Measurements from ENCODE around the gene COQ9.
"Not testable (repeated sequence)": the region's sequence is repeated elsewhere in the genome, so short reads cannot be mapped to it uniquely, and the experiment has no call there.

The COQ9 gene, protein sequence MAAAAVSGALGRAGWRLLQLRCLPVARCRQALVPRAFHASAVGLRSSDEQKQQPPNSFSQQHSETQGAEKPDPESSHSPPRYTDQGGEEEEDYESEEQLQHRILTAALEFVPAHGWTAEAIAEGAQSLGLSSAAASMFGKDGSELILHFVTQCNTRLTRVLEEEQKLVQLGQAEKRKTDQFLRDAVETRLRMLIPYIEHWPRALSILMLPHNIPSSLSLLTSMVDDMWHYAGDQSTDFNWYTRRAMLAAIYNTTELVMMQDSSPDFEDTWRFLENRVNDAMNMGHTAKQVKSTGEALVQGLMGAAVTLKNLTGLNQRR

GRCh38 chr16:57447186-57447962, at the start of gene COQ9, which contains the start of gene CIAPIN1:
Gene COQ9 (plus strand): TSS chr16:57447479. CDS start chr16:57447506, 27 bp downstream.
Gene CIAPIN1 (minus strand): TSS chr16:57447385. CDS start chr16:57440928, 6,457 bp downstream.
- DNase-seq (ENCODE audit: low read depth) = peak; percentile 80

DNA sequence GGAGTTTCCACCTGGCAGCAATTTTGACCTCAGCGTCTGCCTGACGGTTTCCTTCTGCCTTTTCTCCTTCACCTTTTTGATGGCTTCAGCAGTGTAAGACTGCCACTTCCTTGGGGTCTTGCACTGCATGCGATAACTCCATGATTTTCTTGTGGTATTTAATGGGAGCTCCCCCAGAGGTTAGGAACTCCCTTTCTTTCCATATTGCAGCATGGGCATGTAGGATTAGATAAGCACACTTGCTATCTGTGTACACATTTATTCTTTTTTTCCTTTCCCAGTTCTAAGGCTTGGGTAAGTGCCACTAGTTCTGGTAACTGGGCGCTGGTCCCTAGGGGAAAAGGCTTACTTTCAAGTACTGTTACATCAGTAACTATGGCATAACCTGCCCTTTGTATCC, 49.8 kb upstream of the COQ9 start:
- DNase-seq (ENCODE audit: low read depth) = not testable (repeated sequence)

GRCh38 chr16:57401943-57402640, 45.2 kb upstream of the COQ9 start:
- DNase-seq (ENCODE audit: low read depth) = no peak

DNA sequence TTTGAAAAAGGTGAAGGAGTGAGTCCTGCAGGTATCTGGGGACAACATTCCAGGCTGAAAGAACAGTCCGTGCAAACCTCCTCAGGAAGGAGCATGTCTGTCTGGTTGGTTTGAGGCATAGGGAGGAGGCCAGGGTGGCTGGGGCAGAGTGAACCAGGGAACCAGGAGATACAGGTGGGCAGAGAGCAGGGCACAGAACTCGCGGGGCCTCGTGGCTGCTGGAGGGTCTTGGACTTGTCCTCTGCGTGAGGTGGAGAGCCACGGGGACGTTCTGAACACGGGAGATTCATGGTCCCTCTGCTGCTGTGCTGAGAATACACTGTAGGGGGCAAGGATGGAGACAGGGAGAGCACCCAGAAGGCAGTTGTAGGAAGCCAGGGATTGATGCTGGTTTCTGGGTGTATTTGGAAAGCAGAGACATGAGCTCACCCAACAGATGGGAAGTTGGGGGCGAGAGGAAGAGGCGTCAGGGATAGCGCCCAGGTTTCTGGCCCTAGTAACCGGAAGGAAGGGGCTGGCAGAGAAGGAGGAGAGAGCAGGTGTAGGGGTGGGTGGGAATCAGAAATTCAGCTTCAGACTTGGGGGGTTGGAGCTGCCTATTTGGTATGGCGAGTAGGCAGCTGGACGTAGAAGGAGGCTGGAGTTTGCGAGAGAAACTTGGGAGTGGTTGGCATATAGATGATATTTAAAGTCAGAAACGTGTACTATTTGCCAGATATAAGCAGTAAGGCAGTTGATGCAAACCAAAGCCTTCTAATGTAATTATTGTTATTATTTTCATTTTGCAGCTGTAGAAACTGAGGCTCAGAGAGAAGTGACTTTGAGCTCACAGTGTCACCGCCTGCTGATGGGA, 43.1 kb upstream of the COQ9 start, which contains the start of gene CCL17:
Gene CCL17, plus strand, starts transcription at position 803 of the 853 bp plus-strand sequence. CDS start 9,166 bp downstream, outside the sequence.
- DNase-seq (ENCODE audit: low read depth) = no peak

DNA sequence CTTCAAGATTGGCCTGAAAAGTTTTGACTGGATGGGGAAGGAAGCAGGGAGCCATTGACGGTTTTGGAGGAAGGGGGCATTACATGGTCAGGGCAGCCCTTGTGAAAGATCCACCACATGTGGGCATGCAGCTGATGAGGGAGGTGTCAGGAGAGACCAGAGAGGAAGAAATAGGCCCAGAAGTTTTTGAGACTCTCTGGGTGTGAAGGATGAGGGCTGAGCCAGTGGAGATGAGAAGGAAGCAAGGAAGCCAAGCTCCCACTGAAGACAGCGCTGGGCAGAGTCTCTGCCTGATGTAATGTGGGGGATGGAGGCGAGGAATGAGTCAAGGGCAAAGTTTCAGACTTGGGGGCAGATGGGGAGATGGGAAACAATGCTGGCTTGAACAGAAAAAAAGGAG, 42.2 kb upstream of the COQ9 start:
- DNase-seq (ENCODE audit: low read depth) = no peak

DNA sequence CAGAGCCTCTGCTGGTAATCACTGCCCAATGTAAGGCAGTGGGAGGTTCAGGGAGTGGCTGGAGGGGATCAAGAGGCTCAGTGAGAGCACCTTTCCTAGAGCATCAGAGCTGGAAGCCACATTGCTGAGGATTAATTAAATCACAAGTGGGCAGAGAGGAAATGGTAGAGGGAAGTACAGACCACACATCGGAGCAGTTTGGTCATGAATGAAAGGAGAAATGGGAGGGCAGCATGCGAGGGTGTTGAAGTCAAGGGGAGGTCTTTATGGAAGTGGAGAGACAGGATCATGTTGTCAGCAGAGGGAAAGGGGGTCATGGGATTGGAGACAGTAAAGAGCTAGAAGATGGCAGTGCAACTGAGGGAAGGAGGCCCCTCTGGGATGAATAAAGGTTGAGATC, 40.4 kb upstream of the COQ9 start:
- DNase-seq (ENCODE audit: low read depth) = no peak

DNA sequence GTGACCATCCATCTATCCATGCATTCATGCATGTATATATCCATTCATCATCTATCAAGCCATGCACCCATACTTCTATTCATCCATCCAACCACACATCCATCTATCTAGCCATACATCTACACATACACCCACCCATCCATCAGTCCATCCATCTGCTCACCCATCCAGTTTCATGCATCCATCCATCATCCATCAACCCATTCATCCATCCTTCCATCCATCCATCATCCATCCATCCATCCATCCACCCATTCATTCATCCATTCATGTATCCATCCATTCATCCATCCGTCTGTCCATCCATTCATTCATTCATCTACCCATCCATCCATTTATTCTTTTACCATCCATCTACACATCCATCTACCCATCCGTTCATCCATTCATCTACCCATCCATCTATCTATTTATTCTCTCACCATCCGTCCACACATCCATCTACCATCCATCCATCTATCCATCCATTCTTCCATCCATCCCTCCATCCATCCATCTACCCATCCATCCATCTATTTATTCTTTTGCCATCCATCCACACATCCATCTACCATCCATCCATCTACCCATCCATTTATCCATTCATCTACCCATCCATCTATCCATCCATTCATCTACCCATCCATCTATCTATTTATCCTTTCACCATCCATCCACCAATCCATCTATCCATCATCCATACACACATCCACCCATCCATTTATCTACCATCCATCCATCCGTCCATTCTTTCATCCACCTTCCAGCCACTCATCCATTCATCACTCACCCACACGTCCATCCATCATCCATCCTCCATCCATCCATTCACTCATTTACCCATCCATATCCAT, 39.5 kb upstream of the COQ9 start:
- DNase-seq (ENCODE audit: low read depth) = no peak

DNA sequence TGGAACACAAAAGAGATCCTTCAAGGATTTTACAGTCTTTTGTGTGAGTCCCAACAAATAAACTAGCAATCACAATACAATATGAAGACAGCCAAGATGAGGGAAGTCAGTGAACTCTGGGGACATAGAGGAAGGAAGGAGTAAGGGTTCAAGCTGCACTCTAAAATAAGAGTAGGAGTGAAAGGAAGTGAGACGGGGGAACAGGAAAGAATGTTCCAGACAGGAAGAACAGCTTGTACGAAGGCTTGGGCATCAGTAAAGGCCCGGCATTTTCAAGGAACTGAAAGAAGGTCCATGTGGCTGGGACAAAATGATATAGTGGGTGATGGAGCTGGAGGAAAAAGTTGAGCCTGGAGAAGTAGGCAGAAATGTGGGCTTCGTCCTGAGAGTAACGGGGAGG, 38.2 kb upstream of the COQ9 start:
- DNase-seq (ENCODE audit: low read depth) = no peak

DNA sequence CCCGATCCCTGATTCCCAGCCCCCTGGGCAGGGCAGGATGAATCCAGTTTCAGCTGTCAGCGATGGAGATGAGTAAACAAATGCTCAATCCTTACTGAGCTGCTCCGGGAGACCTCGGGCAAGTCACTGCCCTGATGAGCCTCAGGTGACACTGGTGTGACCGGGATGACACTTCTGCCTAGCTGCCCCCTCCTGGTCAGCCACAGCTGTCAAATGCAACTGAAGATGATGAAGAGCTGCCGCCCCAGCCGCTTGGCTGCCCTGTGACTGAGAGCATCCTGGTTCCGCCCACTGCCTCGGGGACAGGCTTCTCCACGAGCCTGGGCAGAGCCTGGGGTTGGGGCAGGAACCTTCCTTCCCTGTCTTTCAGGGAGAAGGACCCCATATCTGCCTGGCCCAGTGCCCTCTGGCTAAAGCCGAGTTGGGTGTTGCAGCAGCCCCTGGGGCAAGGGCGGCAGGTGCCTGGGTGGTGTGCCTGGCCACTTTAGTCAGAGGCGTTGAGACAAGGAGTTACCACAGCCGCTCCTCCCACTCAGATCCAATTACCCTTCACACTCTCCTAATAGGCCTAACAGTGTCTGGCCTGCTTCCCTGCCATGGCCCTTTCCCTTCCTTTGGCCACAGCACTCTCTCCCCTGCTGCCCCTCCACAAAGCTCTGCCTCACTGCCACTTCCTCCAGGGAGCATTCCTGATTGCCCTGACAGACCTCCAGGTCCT, 37.2 kb upstream of the COQ9 start:
- no peak for DNase-seq (ENCODE audit: low read depth)

- DNase-seq (ENCODE audit: low read depth) = no peak
Measured at GRCh38 chr16:57411362-57411976, 35.8 kb upstream of the COQ9 start.

GRCh38 chr16:57412584-57412983, 34.7 kb upstream of the COQ9 start:
- no peak for DNase-seq (ENCODE audit: low read depth)

DNA sequence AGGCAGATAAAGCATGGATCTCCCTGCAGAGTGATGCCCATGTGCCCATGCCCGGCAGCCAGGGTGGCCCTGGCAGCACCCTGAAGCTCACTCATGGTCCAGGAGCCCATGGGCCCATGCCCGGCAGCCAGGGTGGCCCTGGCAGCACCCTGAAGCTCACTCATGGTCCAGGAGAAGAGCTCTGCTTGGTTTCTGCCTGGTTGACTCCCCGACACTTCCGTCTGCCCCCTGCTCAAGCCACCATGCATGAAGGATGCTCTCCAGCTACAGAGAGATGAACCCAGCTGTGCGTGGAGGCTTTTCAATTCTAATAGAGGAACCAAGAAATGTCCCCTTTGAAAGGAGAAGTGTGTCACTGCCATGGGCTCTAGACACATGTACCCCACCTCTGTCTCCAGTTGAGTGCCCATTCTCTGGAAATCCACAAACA, 34.0 kb upstream of the COQ9 start:
- DNase-seq (ENCODE audit: low read depth) = no peak

GRCh38 chr16:57413733-57414132, 33.5 kb upstream of the COQ9 start:
- DNase-seq (ENCODE audit: low read depth) = no peak

DNA sequence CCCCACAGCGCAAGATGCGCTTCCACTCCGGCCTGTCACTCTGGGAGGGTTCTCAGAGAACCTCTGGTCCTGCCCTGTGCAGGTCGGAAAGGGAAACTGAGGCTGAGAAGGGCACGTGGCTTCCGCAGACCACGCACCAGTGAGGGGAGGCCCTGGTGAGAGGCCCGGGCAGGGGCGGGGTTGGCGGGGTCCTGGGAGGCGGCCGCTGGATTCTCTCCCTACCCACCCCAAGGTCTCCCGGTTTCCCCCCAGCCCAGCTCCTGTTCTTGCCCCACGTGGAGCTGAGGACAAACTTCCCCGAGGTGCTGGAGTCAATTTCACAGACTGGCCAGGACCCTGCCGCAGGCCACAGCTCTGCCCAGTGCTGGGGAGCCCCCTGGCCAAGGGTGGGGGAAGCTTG, 31.2 kb upstream of the COQ9 start:
- DNase-seq (ENCODE audit: low read depth) = no peak

DNA sequence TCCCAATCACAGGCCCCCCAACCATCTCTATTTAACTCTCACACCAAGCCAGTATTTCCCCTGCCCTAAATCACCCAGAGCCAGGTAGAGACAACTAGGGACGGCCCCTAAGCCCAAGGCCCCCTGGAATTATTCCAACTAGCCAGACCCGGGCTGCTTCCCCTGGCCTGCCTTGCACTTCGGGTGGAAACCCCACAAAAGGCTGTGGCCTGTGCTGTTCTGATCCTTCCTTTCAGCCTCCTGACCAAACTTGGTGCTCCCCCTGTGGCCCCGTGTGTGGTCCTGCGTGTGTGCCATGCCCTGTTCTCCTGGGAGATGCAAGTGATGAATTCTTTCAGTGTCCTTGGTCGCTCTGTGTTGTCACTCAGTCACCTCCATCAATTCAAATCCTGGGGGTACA, 27.8 kb upstream of the COQ9 start:
- no peak for DNase-seq (ENCODE audit: low read depth)

DNA sequence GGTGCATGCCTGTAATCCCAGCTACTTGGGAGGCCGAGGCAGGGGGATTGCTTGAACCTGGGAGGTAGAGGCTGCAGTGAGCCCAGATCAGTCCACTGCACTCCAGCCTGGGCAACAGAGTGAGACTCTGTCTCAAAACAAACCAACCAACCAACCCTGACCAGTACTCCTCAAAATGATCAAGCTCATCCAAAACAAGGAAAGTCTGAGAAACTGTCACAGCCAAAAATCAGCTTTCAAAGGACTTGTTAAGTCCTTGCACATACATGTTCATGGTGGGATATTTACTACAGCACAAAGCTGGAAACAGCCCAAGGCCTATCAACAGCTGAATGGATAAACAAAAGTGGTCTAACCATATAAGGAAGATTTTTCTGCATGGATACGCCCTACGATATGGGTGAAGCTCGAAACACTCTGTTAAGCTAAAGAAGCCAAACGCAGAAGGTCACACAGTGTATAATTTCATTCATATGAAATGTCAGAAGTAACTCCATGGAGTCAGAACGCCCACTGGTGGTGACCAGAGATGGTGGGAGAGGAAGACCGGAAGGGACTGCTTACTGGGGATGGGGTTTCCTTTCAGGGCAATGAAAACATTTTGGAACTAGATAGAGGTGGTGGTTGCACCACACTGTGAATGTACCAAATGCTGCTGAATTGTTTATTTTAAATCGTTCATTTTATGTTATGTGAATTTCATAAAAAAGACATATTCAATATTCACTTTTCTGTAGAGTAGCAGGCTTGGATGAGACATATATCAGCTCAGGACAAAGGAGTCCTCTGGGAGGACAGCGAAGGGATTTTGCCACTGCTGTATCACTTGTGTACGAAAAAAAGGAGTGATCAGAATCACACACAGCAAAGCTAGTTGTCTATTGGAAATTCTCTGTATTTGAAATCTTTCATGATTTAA, 25.0 kb upstream of the COQ9 start:
- no peak for DNase-seq (ENCODE audit: low read depth)

GRCh38 chr16:57423152-57423551, 24.1 kb upstream of the COQ9 start:
- no peak for DNase-seq (ENCODE audit: low read depth)

GRCh38 chr16:57424583-57424982, 22.7 kb upstream of the COQ9 start:
- no peak for DNase-seq (ENCODE audit: low read depth)

DNA sequence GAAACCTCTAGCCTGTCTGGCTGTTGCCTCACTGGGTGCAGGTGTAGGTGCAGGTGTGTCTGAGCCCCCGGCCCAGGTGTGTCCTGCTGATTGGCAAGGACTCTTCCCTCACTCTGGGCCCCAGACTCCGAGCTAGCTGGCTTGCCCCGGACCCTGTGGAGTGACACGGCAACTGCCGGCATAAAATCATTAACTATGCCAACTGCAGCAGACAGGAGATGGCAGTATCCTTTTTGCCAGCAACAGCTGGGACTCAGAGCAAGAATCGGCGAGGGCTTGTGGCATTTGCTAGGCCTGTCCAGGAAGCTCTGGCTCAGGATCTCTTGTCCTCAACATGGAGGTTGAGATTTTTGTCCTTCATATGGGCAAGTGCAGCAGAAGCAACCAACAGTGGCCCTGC, 20.9 kb upstream of the COQ9 start:
- DNase-seq (ENCODE audit: low read depth) = no peak

Measured in stimulated activated CD8-positive, alpha-beta memory T cell treated with anti-CD3 and anti-CD28 coated beads, Interleukin-15, amount 100 ng/mL, for 1 hour (primary cell).